SK-MEL-5 (cell line): ENCODE results near the gene OR2A14. TPM values are rescaled to one million over a fixed set of nuclear protein-coding genes. Genes with fewer than 3 reads are reported as not detected.
"Not testable (repeated sequence)": the region's sequence is repeated elsewhere in the genome, so short reads cannot be mapped to it uniquely, and the experiment has no call there.

ENCODE experiments used
- DNase-seq: peaks from one replicate; pipeline ENCODE4 v3.0.0-alpha.2; 2016; ENCODE audit warnings: low read depth, low spot score
- in situ Hi-C: cut with HindIII; loops from 2 replicates; pipeline ENCODE4 v1.10.0; 2016; ENCODE audit warnings: low sequenced_read_pairs, high pct_unique_total_duplicates, low pct_unique_long_range_greater_than_20kb
- polyA plus RNA-seq, 2 experiments: library from polyadenylated mRNA; depleted of rRNA; stranded (reverse); fragments of >200 nt; gene quantifications; 2 replicates each; pipeline ENCODE4 v1.2.3, GENCODE V29; 2015
- total RNA-seq: library from RNA; depleted of rRNA; stranded (reverse); fragments of >200 nt; shearing (Covaris generic); gene quantifications from 2 replicates; pipeline ENCODE4 v1.2.3, GENCODE V29; 2014; rRNA removed

Gene OR2A14, protein sequence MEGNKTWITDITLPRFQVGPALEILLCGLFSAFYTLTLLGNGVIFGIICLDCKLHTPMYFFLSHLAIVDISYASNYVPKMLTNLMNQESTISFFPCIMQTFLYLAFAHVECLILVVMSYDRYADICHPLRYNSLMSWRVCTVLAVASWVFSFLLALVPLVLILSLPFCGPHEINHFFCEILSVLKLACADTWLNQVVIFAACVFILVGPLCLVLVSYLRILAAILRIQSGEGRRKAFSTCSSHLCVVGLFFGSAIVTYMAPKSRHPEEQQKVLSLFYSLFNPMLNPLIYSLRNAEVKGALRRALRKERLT
- not detected in 2 replicates for total RNA-seq
- polyA plus RNA-seq (2015; cell fraction: cytosol; rRNA removed) = not detected in 2 replicates
- polyA plus RNA-seq (2015; cell fraction: nucleus; rRNA removed) = not detected in 2 replicates

DNA sequence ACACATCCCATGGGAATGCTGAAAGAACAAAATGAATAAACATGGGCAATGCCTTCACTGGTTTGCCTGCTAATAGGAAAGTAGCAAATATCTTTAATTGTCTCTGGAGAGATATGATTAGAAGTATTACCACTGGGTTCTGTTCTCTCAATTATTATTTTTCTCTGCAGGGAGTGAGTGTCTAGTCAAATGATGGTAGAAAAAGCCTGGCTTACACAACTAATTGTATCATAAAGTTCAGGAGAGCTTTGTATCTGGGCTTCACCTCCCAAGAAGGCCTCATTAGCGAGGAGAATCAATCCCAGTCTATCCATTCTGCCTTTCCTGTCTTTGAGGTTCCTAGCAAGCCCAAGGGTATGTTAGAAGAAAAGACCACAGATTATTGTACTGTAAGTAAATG lies at the start of gene OR2A14:
Gene OR2A14, plus strand, starts transcription at position 301 of the 400 bp plus-strand sequence. CDS start 5,937 bp downstream, outside the sequence.
- in situ Hi-C loops = no loop called here
- DNase-seq = no peak

DNA sequence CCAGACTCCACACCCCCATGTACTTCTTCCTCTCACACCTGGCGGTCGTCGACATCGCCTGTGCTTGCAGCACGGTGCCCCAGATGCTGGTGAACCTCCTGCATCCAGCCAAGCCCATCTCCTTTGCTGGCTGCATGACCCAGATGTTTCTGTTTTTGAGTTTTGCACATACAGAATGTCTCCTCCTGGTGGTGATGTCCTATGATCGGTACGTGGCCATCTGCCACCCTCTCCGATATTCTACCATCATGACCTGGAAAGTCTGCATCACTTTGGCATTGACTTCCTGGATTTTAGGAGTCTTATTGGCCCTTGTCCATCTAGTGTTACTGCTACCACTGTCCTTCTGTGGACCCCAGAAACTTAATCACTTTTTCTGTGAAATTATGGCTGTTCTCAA lies 48.6 kb upstream of the OR2A14 start:
- no peak for DNase-seq

DNA sequence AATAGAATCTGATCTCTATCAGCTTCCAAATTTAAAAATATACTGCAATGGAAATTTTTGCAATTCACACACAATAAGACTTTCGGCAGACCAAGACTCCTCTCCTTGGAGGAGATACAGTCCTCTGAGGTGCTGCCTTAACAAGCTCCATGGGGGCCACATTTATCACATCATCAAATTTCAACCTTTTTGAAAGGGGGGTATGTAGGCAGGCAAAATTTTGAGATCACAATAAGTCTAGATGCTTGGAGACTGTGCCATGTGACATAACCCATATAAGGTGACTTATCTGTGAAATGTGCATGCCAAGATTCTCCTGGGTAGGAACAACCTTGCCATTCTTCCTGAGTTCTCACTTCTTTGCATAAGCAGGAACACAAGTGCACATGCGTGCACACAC lies 37.0 kb upstream of the OR2A14 start, which contains the start of gene OR2A12:
Gene OR2A12, plus strand, starts transcription at position 301 of the 400 bp plus-strand sequence. CDS start 8,830 bp downstream, outside the sequence.
- no peak for DNase-seq
- in situ Hi-C loops = no loop called here

More for the DNA sequence above, 48.6 kb upstream of the OR2A14 start:
- in situ Hi-C loops = no loop called here

DNA sequence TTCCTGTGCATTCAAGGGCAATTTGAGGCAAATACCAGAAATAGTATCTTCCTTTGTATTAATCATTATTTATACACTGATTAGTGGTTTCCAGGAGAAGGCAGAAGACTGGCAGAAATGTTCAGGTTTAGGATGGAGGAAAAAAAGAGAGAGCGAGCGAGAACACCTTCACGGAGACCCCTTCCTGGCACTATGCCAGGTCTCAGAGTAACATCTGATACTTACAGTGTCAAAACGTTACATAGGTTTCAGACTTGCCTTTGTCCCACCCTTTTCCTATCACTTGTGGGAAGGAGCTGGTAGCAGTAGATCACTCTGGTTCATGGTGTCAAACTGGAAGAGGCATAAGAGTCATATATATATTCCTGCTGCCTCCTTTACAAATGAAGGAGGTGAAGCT lies 36.2 kb upstream of the OR2A14 start:
- in situ Hi-C loops = no loop called here

DNA sequence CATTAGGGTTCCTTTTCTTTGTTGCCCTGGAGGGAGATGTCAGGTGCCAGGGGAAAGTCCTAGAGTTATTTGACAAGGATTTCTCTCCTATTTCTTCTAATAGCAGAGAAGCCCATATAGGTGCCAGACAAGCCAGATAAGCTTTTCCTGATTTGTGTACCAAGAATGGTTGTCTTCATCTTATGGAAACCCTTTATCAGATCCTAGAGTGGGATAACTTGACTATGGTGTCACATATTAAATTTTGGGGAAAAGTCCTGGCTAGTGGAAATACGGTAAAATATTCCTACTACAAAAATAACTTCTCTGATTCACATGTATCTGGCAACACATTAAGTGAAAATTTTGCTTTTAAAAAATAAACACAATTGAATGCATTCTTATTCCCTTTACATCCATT lies 35.7 kb upstream of the OR2A14 start:
- in situ Hi-C loops = no loop called here
- no peak for DNase-seq

More for the DNA sequence above, 36.2 kb upstream of the OR2A14 start:
- no peak for DNase-seq

DNA sequence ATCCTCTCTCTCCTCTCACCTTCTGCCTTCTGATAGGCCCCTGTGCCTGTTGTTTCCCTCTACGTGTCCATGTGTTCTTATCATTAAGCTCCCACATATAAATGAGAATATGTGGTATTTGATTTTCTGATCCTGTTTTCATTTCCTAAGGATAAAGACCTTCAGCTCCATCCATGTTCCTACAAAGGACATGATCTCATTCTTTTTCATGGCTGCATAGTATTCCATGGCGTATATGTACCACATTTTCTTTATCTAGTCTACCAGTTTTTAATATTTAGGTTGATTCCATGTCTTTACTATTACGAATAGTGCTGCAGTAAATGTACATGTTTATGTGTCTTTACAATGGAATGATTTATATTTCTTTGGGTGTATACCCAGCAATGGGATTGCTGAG lies 32.3 kb upstream of the OR2A14 start:
- DNase-seq = no peak
- in situ Hi-C loops = no loop called here

DNA sequence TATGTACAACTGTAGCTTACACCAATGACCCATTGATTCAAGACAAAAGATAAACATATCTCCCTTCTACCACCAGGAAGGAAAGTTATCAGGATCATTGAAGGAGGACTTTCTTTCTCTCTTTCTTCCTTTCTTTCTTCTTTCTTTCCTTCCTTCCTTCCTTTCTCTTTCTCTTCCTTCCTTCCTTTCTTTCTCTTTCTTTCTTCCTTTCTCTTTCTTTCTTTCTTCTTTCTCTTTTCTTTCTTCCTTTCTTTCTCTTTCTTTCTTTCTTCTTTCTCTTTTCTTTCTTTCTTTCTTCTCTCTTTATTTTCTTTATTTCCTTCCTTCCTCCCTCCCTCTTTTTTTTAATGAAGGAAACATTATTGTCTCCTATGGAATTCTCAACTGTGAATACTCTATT lies 24.2 kb upstream of the OR2A14 start:
- in situ Hi-C loops = no loop called here
- DNase-seq = no peak

DNA sequence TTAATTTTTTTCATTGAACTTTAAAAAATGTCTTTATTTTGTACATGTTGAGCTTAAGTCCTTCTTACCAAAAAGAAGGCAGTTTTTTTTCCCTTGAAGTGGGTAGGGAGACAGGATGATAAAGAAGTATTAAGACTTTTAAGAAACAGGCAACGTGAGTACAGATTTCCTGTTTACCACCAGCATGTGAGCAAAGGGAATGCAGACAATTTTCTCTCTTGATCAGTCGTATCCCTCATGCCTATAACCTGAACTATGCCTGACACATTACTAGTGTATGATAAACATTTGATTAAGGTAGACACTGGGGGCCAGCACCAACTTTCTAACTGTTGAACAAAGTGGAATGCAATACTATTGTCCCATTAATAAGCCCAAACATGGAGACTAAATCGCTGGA lies 22.4 kb upstream of the OR2A14 start:
- in situ Hi-C loops = no loop called here
- DNase-seq = no peak

DNA sequence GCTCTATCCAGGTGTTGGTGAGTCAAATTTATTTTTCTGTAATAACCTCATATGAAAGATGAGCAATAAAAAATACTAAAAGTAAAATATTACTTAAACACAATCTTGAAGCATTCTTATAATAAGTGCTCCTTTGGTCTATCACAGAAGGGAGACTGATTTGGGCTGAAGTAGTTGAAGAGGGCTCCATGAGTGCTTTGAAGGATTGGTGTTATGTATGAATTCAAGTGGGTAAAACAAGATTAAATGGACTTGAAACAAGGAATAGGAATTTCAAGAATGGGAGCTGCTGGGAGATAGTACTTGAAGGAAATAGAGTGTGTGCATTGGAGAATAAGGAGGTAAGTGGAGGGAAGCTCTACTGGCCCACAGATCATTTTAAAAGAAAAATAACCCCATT lies 20.9 kb upstream of the OR2A14 start:
- in situ Hi-C loops = no loop called here
- no peak for DNase-seq

DNA sequence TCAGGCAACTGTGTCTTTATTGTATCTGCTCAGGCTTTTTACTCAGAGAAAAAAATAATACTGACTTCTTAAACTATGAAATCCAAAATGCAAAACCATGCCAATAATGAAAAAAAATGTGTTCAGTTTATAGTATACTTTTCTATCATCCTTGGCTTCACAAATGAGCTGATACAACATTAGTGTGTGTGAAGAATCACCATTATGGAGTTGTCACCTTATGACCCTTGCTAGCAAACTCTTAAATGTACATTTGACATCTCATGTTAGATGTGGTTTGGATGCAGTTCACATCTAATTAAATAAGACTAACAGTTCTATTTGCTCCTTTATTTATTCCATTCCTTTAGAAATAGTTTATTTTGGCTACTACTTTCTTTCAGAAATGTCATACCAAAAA lies 17.8 kb upstream of the OR2A14 start:
- in situ Hi-C loops = no loop called here
- no peak for DNase-seq

DNA sequence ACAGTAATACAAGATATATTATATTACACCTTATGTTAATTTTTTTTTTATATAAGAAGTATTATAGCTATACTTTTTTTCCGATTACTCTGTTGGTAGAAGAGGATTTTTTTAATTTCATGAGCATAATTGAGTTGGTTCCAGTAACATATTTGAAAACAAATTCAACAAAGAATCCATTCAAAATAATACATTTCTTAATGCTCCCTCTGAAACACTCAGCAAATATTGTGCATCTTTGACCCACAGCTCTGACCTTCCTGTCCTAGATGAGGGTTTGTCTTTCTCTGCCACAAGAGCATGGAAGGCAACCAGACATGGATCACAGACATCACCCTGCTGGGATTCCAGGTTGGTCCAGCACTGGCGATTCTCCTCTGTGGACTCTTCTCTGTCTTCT lies 13.7 kb upstream of the OR2A14 start, which contains the start of gene OR2A2:
Gene OR2A2, plus strand, starts transcription at position 301 of the 400 bp plus-strand sequence. Its CDS starts 0 bp downstream, at position 301.
- DNase-seq = no peak
- in situ Hi-C loops = no loop called here

DNA sequence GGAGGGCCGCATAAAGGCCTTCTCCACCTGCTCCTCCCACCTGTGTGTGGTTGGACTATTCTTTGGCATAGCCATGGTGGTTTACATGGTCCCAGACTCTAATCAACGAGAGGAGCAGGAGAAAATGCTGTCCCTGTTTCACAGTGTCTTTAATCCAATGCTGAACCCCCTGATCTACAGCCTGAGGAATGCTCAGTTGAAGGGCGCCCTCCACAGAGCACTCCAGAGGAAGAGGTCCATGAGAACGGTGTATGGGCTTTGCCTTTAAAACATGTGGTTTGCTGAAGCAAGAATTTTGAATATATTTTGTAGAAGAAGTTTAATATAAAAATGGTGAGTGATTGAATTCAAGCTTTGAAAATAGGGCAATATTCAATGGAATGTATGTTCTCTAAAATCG lies 12.7 kb upstream of the OR2A14 start:
- no peak for DNase-seq
- in situ Hi-C loops = no loop called here

DNA sequence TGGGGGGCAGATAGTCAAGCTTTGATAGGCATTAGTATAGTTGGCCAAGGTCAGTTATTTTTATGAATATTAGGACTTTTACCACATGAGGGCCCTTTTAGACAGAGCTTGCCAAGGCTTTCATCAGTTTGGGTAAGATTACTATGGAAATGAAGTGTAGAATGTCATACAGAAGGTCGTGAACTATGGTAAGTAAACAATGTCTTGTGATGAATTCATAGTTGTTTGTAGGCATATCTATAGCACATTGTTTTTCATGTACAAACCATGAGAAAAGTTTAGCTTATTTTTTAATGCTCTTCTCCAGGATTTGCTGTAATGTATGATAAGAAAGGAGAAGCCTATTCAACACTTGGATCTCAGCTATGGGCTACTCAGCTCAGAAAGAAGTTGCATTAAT lies 9.3 kb upstream of the OR2A14 start:
- in situ Hi-C loops = no loop called here
- no peak for DNase-seq

DNA sequence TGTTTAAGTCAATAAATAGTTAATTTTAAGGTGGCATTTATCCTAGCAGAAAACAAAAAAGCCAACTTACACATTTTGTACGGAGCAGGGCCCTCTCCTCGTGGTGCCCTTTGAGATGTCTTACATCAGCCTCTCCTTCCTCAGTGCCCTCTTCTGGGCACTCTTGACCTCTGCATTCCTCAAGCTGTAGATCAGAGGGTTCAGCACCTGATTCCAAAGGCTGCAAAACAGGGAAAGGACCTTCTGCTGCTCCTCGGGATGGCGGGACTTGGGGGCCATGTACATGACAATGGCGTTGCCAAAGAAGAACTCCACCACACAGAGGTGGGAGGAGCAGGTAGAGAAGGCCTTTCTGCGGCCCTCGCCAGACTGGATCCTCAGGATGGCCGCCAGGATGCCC lies 4.6 kb upstream of the OR2A14 start:
- in situ Hi-C loops = no loop called here

DNA sequence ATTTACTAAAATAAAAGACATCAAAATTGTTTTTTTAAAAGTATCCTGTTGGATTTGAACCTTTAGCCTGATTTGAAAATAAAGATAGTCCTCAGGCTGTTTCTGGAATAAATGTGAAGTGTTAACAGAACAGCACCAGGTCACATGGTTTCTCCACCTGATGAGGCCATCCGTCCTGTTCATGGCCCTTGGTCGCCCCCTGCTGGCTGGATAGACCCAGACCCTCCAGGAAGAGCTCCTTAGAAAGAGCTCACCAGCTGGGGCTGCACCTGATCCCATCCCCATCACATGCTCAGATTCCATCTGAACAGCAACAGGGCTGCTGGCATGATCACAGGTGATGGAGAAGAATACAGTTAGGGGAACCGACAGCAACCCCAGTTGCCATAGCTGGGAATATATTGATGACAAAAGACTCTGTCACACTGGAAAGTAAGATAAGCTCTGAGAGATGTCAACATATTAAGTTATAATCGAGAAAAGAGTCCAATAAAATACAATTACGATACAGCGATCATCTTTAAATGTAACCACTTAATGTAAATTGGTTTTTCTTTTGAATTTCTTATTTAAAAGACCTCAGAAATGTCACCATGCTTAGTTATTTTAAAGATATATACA lies 4.8 kb downstream of the OR2A14 start:
- DNase-seq = peak; percentile 92
- in situ Hi-C loops = no loop called here

More for the DNA sequence above, 4.6 kb upstream of the OR2A14 start:
- no peak for DNase-seq

DNA sequence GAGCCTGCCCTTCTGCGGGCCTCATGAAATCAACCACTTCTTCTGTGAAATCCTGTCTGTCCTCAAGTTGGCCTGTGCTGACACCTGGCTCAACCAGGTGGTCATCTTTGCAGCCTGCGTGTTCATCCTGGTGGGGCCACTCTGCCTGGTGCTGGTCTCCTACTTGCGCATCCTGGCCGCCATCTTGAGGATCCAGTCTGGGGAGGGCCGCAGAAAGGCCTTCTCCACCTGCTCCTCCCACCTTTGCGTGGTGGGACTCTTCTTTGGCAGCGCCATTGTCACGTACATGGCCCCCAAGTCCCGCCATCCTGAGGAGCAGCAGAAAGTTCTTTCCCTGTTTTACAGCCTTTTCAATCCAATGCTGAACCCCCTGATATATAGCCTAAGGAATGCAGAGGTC lies 6.6 kb downstream of the OR2A14 start:
- DNase-seq = not testable (repeated sequence)

DNA sequence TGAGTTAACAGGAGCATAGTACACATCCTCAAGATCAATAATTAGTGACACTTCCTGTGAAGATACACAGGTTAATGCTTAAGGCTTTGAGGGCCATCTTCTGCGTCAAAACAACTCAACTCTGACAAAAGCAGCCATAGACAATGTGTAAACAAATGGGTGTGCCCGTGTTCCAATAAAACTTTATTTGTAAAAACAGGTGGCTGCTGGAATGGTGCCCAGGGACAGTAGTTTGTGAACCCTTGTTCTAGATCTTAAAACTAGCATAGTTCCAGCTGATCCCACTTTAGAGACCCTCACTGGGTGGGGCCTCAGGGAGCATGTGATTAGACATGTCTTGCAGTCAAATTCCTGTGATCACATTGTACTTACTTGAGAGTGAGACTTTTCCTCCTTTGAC lies 7.8 kb downstream of the OR2A14 start:
- no peak for DNase-seq
- in situ Hi-C loops = no loop called here

More for the DNA sequence above, 6.6 kb downstream of the OR2A14 start:
- in situ Hi-C loops = not testable (repeated sequence)

DNA sequence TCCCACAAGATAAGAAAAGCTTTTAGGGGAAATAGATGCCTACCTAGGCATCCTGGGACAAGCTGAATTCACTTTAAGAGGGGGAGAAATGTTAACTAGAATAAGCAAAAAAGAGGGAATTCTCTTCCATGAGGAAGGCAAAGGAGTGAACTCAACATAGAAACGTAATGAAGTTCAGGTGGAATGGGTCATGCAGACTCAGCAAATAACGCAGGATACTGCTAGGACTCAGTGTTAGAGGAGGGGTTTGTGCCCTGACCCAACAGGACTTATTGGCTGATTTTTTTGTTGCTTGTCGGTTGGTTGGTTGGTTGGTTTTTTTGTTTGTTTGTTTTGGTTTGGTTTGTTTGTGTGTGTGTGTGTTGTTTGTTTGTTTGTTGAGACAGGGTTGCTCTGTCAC lies 9.3 kb downstream of the OR2A14 start:
- in situ Hi-C loops = no loop called here
- DNase-seq = no peak

DNA sequence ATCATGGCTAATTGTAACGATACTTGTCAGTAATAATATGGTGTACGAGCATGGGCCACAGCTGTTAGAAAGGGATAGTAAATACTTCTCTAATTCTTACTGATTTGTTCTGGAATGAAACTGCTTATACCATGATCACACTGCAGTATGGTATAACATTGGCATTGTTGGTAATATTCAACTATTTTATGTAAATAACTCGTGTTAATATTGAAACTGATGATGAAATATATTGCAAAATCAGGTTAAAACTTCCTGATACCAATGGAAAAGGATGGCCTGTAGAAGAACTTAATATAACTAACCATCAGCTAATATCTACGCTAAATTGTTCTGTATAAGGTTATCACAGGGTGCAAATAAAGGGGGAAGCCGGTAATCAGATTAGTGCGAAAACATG lies 10.3 kb downstream of the OR2A14 start:
- in situ Hi-C loops = no loop called here
- DNase-seq = no peak
